Neural progenitor cell (in vitro differentiated cells): ENCODE data around the gene GTF2IRD2. TPM values are rescaled to one million over a fixed set of nuclear protein-coding genes. Genes with fewer than 3 reads are reported as not detected.
"Not testable (repeated sequence)": the region's sequence is repeated elsewhere in the genome, so short reads cannot be mapped to it uniquely, and the experiment has no call there.

Experiments
- DNase-seq: peaks from one replicate; pipeline ENCODE4 v3.0.0-alpha.2; 2016; ENCODE audit warnings: low spot score
- H2AFZ ChIP-seq: fragments of 200-600 bp; sonication (generic); replicated peaks from 2 replicates; pipeline ENCODE4 v1.6.1; 2016; ENCODE audit warnings: antibody characterized with exemption
- H3F3A ChIP-seq: fragments of 200-600 bp; sonication (generic); 2 replicates; pipeline ENCODE4 v1.6.1; 2016; ENCODE audit warnings: antibody characterized with exemption, low read depth
- H3K27ac ChIP-seq: fragments of 200-600 bp; sonication (generic); 2 replicates; pipeline ENCODE4 v1.5.1; 2016; ENCODE audit warnings: mild to moderate bottlenecking
- H3K27me3 ChIP-seq: fragments of 200-600 bp; sonication (generic); 2 replicates; pipeline ENCODE4 v1.6.1; 2016; ENCODE audit warnings: mild to moderate bottlenecking, moderate library complexity
- H3K36me3 ChIP-seq: fragments of 200-600 bp; sonication (generic); 2 replicates; pipeline ENCODE4 v1.5.1; 2016
- H3K4me1 ChIP-seq: fragments of 200-600 bp; sonication (generic); 2 replicates; pipeline ENCODE4 v1.6.1; 2016; ENCODE audit warnings: mixed run types
- H3K4me2 ChIP-seq: fragments of 200-600 bp; sonication (generic); 2 replicates; pipeline ENCODE4 v1.6.1; 2016
- H3K4me3 ChIP-seq: fragments of 200-600 bp; sonication (generic); 2 replicates; pipeline ENCODE4 v1.5.1; 2016
- H3K79me2 ChIP-seq: fragments of 200-600 bp; sonication (generic); 2 replicates; pipeline ENCODE4 v1.6.1; 2016; ENCODE audit warnings: low read depth
- H3K9ac ChIP-seq: fragments of 200-600 bp; sonication (generic); 2 replicates; pipeline ENCODE4 v1.6.1; 2016
- H3K9me3 ChIP-seq: fragments of 200-600 bp; sonication (generic); 2 replicates; pipeline ENCODE4 v1.5.1; 2016; ENCODE audit warnings: low read depth
- H4K20me1 ChIP-seq: fragments of 200-600 bp; sonication (generic); 2 replicates; pipeline ENCODE4 v1.6.1; 2016; ENCODE audit warnings: low read depth
- H3K27ac Mint-ChIP-seq: 3 replicates; pipeline ENCODE4 v1.8.0; 2021; ENCODE audit warnings: mixed read lengths
- H3K27me3 Mint-ChIP-seq: 2 replicates; pipeline ENCODE4 v1.8.0; 2022; ENCODE audit warnings: low read depth, mild to moderate bottlenecking, inconsistent platforms, moderate library complexity, mixed read lengths; ENCODE audit not compliant: insufficient read depth
- H3K36me3 Mint-ChIP-seq: 3 replicates; pipeline ENCODE4 v1.8.0; 2021; ENCODE audit warnings: mixed read lengths
- H3K4me1 Mint-ChIP-seq: 3 replicates; pipeline ENCODE4 v1.8.0; 2021; ENCODE audit warnings: mixed read lengths
- H3K4me3 Mint-ChIP-seq: 3 replicates; pipeline ENCODE4 v1.8.0; 2021; ENCODE audit warnings: mild to moderate bottlenecking, moderate library complexity, mixed read lengths
- H3K9me3 Mint-ChIP-seq: 3 replicates; pipeline ENCODE4 v1.8.0; 2020; ENCODE audit warnings: mixed read lengths
- total RNA-seq: library from RNA; depleted of rRNA; stranded (reverse); fragments of >200 nt; gene quantifications from 2 replicates; pipeline ENCODE4 v1.2.3, GENCODE V29; 2015; ENCODE audit warnings: low replicate concordance

The GTF2IRD2 gene
- total RNA-seq, 1 donor from 2014 or later: 4.1 TPM

GRCh38 chr7:74874104-74874747 lies 22.8 kb upstream of the GTF2IRD2 start:
- not testable (repeated sequence) for H2AFZ ChIP-seq, H3K27ac Mint-ChIP-seq, H3K4me3 Mint-ChIP-seq, H3K27me3 Mint-ChIP-seq, H3K9me3 ChIP-seq, H3K36me3 ChIP-seq, H3K4me1 ChIP-seq, H3K79me2 ChIP-seq, H4K20me1 ChIP-seq, DNase-seq, H3K27me3 ChIP-seq, H3K9me3 Mint-ChIP-seq, H3K36me3 Mint-ChIP-seq, H3K9ac ChIP-seq, H3F3A ChIP-seq, H3K27ac ChIP-seq, H3K4me2 ChIP-seq, H3K4me1 Mint-ChIP-seq, H3K4me3 ChIP-seq

- H3K4me3 Mint-ChIP-seq, H3K4me2 ChIP-seq, H3K4me3 ChIP-seq, H3F3A ChIP-seq, H3K79me2 ChIP-seq, H3K27me3 ChIP-seq, H2AFZ ChIP-seq, H3K9ac ChIP-seq, H3K4me1 ChIP-seq, H4K20me1 ChIP-seq, H3K4me1 Mint-ChIP-seq, H3K36me3 ChIP-seq, H3K27me3 Mint-ChIP-seq, H3K27ac ChIP-seq, H3K9me3 ChIP-seq, DNase-seq, H3K36me3 Mint-ChIP-seq, H3K27ac Mint-ChIP-seq, H3K9me3 Mint-ChIP-seq: not testable (repeated sequence)
Measured at GRCh38 chr7:74872542-74872941, 21.1 kb upstream of the GTF2IRD2 start.

GRCh38 chr7:74865777-74866176 lies 14.4 kb upstream of the GTF2IRD2 start:
- not testable (repeated sequence) for H3K4me1 ChIP-seq, H3K4me3 Mint-ChIP-seq, H3K27ac ChIP-seq, H3F3A ChIP-seq, H3K4me1 Mint-ChIP-seq, H3K27me3 Mint-ChIP-seq, H3K9me3 Mint-ChIP-seq, H3K36me3 Mint-ChIP-seq, H3K27me3 ChIP-seq, H3K9ac ChIP-seq, DNase-seq, H3K36me3 ChIP-seq, H3K4me3 ChIP-seq, H3K4me2 ChIP-seq, H2AFZ ChIP-seq, H3K79me2 ChIP-seq, H4K20me1 ChIP-seq, H3K9me3 ChIP-seq, H3K27ac Mint-ChIP-seq

- not testable (repeated sequence) for H3K27ac Mint-ChIP-seq, H3K27ac ChIP-seq, DNase-seq, H3K36me3 ChIP-seq, H3K9ac ChIP-seq, H3K4me3 Mint-ChIP-seq, H4K20me1 ChIP-seq, H3K9me3 ChIP-seq, H3K4me3 ChIP-seq, H3F3A ChIP-seq, H2AFZ ChIP-seq, H3K4me1 Mint-ChIP-seq, H3K36me3 Mint-ChIP-seq, H3K79me2 ChIP-seq, H3K4me2 ChIP-seq, H3K27me3 Mint-ChIP-seq, H3K9me3 Mint-ChIP-seq, H3K27me3 ChIP-seq, H3K4me1 ChIP-seq
Measured at GRCh38 chr7:74849853-74850252, 1.6 kb downstream of the GTF2IRD2 start.

GRCh38 chr7:74830411-74830810 lies 21.0 kb downstream of the GTF2IRD2 start:
- H3K79me2 ChIP-seq, H3K27me3 Mint-ChIP-seq, H3F3A ChIP-seq, H3K4me1 Mint-ChIP-seq, H2AFZ ChIP-seq, DNase-seq, H3K4me1 ChIP-seq, H3K4me2 ChIP-seq, H3K9me3 ChIP-seq, H3K36me3 Mint-ChIP-seq, H3K27me3 ChIP-seq, H3K9me3 Mint-ChIP-seq, H3K9ac ChIP-seq, H3K36me3 ChIP-seq, H3K27ac Mint-ChIP-seq, H4K20me1 ChIP-seq, H3K4me3 Mint-ChIP-seq, H3K27ac ChIP-seq, H3K4me3 ChIP-seq: not testable (repeated sequence)

- not testable (repeated sequence) for DNase-seq, H3K27ac ChIP-seq, H3K27me3 Mint-ChIP-seq, H3K4me1 ChIP-seq, H3K4me2 ChIP-seq, H3K9me3 Mint-ChIP-seq, H3K4me3 Mint-ChIP-seq, H4K20me1 ChIP-seq, H3K4me3 ChIP-seq, H3K9me3 ChIP-seq, H3K27me3 ChIP-seq, H3K36me3 Mint-ChIP-seq, H3F3A ChIP-seq, H3K36me3 ChIP-seq, H3K27ac Mint-ChIP-seq, H3K4me1 Mint-ChIP-seq, H3K79me2 ChIP-seq, H2AFZ ChIP-seq, H3K9ac ChIP-seq
Measured at GRCh38 chr7:74829959-74830358, 21.4 kb downstream of the GTF2IRD2 start.

GRCh38 chr7:74821259-74821658 lies 30.1 kb downstream of the GTF2IRD2 start:
- H3K27ac Mint-ChIP-seq, H3K4me3 Mint-ChIP-seq, H3F3A ChIP-seq, H3K36me3 ChIP-seq, H3K4me2 ChIP-seq, H2AFZ ChIP-seq, H3K4me1 ChIP-seq, H3K4me3 ChIP-seq, H3K9ac ChIP-seq, H3K27me3 ChIP-seq, H3K9me3 ChIP-seq, H3K27ac ChIP-seq, H4K20me1 ChIP-seq, H3K9me3 Mint-ChIP-seq, DNase-seq, H3K79me2 ChIP-seq, H3K4me1 Mint-ChIP-seq, H3K36me3 Mint-ChIP-seq, H3K27me3 Mint-ChIP-seq: not testable (repeated sequence)

- H3K4me1 Mint-ChIP-seq, H3K9me3 Mint-ChIP-seq, H3K27ac ChIP-seq, H4K20me1 ChIP-seq, H3K27me3 ChIP-seq, H3K4me3 Mint-ChIP-seq, H3K79me2 ChIP-seq, H3K36me3 Mint-ChIP-seq, H2AFZ ChIP-seq, H3K27me3 Mint-ChIP-seq, H3K36me3 ChIP-seq, H3K27ac Mint-ChIP-seq, H3K4me1 ChIP-seq, H3K9ac ChIP-seq, H3K9me3 ChIP-seq, DNase-seq, H3K4me3 ChIP-seq, H3K4me2 ChIP-seq, H3F3A ChIP-seq: not testable (repeated sequence)
Measured at GRCh38 chr7:74820146-74820805, 31.1 kb downstream of the GTF2IRD2 start.
